GM19328 (cell line): Measurements from ENCODE around the gene EMC8.
"Not testable (repeated sequence)": the region's sequence is repeated elsewhere in the genome, so short reads cannot be mapped to it uniquely, and the experiment has no call there.

Experiments used
- ATAC-seq: cut with Tn5 transposase; IDR thresholded peaks from one replicate; pipeline ENCODE4 v1.9.1; 2021; ENCODE audit warnings: mild to moderate bottlenecking, moderate library complexity; ENCODE audit not compliant: unreplicated experiment

EMC8 gene

DNA sequence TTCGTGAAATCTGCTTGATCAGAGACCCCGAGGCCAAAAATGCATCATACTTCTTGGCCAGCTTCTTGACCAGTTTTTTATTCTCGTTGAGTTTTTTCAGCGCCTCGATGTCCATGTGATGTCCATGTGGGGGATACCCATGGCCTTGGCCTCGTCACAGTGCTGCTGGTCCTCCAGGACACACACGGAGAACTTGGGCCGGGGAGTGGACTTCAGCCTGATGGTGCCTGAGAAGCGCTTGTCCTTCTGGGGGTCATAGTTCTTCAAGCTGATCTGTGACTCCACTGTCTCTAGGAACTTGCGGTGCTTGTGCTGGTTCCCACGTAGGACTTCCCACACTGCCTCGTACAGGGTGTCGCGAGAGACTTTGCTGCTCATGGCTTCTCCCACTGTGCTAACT is 16.8 kb upstream of the EMC8 start:
- ATAC-seq: no peak

DNA sequence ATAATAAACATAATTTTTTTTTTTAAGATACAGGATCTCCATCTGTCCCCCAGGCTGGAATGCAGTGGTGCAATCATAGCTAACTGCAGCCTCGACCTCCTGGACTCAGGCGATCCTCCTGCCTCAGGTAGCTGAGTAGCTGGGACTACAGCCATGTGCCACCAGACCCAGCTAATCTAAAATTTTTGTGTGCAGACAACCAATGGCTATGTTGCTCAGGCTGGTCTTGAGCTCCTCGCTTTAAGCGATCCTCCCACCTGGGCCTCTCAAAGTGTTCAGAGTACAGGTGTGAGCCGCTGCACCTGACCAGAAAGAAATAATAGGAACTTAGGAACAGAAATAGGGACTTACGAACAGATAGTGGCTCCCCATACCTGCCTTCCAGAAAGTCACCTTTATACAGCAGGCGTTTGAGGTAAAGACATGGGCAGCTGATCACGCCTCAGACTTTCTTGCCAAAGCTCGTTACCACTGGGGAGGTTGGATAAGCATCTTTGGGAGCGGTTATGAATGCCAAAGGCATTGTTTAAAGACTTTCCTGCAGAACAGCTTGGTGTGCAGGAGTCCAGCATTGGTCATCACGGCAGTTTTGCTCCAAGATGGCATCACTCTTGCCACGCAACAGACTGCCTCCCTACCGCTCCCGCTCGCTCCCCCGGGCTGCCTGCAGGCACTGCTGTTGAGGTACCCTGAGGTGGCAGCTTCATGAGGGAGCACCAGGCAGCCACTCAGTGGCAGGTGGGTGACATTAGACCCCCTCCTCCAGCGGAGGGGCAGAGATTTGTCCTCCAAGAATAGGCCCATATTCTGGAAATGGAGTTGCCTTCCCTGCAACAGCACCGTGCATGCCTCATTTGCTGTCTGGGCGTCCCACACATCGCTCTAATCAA is 13.7 kb upstream of the EMC8 start:
- ATAC-seq: no peak

DNA sequence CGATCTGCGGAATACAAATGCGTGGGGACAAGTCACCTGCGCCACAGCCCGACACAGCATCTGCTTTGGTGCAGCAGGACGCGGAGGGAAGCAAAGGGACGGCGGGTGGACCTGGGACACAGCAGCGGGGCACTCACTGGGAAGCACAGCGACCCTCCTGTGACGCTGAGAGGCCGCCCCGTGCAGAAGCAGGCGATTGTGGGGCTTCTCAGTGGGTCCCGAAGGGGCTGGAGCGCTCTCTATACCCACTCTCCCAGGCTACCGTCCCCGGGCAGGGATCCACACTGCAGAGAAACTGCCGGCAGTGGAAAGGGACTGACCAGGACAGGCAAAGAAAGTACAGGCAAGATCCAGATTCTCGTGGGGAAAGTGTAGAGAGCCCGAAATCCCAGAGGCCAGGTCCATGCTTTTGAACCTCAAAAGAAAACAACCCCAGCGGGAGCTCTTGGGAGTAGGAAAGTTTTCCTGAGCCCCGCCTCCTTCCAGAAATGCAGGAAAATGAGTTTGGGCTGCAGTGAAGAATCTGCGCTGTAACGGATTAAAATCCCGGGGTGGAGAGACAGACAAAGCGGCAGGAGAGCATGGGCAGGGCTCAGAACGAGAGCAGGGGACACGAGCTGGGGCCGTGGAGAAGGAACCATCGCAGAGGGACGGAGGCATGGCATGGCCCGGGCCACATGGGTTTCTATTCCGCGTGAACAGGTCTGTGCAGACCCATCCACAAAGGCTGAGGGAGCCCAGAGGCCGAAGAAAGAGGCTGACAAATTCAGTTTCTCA is 12.9 kb upstream of the EMC8 start:
- no peak for ATAC-seq

DNA sequence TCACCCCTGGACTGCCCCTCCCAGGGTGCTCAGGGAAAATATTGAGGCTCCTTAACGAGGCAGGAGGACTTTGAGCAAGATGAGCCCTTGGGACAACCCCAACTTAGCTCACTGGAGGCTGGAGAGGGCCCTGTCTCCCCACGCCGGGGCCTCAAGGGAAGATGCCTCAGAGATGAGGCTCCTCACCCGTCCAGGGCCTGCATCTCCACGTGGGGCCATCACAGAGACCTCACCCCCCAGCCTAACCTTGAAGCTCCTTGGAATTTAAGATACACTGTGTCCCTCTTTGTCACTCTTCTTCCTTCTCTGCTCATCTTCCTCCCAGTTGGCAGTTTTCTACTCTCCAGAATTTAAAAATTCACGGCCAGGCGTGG is 11.4 kb upstream of the EMC8 start:
- no peak for ATAC-seq

DNA sequence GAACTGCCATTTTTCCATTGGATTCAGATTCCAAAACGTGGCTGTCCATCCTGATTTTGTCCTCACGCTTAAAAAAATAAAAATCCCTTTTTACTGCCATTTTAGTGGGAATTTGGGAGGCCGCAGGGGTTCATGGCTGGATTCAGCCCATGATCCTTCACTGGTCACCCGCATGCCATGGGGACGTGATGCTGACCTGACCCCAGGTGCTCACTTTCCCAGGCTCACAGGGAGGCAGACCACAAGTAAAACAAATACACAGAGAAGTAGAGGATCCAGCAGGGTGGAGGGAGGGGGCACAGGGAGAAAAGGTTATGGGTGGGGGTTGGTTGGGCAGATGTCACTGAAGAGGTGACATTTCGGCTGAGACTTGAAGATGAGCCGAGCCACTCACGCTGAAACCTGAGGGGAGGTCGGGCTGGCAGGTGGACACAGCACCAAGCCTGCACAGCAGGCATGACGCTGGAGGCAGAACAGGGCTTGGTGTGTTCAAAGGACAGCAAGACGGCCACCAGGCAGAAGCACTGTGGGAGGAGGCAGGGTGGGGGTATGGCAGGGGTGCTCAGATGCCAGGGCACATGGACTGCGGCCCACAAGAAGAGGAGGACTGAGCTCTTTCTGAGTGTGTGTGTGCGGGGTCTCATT is 10.9 kb upstream of the EMC8 start:
- no peak for ATAC-seq

DNA sequence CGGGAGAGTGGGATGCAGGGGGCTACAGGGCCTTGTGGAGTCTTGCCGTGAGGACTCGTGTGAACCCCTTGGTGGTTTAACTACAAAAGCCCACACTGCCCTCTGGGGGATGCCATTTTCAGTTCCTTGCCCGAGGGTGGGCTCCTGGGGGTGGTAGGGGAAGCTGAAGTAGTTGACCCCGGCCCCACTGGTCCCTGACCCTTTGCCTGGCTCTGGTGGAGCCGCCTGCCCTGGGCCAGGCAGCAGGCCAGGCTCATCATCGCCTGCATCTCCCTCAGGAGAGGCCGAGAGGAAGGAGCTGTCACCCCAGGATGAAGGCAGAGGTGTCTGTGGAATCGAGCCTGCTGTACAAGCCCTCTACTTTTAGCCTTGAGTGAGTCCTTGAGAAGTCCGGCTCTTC is 10.3 kb upstream of the EMC8 start:
- ATAC-seq: no peak

DNA sequence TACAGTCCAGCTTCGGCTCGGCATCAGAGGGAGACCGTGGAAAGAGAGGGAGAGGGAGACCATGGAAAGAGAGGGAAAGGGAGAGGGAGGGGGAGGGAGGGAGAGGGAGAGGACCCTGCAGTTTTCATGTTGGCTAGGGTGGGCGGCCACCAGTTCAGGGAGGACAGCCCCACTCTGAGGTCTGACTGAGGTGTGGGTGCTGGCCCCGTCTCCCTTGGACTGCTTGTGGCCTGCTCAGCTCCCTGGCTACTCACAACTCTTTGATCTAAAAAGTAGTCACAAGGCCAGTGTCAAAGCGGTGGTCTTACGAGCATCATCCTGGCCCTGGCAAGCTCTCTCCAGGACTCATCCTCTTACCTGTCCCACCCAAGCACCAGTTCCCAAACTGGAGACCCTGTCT is 9.6 kb upstream of the EMC8 start:
- ATAC-seq: no peak

DNA sequence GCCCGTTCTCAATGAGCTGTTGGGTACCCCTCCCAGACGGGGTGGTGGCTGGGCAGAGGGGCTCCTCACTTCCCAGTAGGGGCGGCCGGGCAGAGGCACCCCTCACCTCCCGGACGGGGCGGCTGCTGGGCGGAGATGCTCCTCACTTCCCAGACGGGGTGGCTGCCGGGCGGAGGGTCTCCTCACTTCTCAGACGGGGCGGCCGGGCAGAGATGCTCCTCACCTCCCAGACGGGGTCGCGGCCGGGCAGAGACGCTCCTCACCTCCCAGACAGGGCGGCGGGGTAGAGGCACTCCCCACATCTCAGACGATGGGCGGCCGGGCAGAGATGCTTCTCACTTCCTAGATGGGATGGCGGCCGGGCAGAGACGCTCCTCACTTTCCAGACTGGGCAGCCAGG is 8.8 kb upstream of the EMC8 start:
- ATAC-seq: not testable (repeated sequence)

DNA sequence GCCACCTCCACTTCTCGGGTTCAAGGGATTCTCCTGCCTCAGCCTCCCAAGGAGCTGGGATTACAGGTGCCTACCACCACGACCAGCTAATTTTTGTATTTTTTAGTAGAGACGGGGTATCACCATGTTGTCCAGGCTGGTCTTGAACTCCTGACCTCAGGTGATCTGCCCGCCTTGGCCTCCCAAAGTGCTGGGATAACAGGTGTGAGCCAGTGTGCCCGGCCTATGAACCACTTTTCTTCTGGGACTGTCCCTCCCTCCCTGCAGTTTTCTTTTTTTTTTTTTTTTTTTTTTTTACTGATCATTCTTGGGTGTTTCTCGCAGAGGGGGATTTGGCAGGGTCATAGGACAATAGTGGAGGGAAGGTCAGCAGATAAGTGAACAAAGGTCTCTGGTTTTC is 8.0 kb upstream of the EMC8 start:
- not testable (repeated sequence) for ATAC-seq

DNA sequence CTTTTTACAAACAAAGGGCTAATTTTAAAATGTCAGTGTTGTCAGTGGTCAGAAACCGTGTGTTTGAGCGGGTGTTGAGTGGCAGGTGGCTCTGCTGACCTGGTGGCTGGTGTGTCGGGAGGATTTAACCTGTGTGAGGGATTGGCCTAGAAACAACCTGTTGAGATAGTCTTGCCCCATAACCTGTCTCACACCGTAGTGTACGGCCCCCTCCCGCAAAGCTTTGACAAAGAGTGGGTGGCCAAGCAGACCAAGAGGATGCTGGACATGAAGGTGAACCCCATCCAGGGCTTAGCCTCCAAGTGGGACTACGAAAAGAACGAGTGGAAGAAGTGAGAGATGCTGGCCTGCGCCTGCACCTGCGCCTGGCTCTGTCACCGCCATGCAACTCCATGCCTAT is 7.2 kb upstream of the EMC8 start:
- no peak for ATAC-seq

DNA sequence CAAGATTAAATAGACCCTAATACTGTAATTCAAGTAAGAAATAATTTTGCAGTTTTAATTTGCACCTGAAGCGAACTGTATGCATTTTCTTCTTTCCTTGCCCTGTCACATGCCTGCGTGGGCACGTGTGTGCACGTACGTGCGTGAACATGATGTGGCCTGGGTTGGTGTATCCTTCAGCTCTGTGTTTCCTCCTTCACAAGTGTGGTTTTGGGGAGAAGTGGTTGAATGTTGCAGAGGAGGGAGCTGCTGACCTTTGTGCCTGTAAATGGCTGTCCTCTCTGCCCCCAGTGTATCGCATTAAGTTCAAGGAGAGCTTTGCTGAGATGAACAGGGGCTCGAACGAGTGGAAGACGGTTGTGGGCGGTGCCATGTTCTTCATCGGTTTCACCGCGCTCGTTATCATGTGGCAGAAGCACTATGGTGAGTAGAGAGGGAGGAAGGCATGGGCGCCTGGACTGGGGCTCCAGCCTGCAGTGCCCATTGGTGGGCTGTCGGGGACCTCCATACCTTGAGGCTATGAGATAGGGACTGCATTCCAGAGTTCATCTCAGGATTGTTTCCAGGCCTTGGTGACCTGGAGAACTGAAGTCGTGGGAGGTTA is 6.2 kb upstream of the EMC8 start:
- ATAC-seq: no peak

DNA sequence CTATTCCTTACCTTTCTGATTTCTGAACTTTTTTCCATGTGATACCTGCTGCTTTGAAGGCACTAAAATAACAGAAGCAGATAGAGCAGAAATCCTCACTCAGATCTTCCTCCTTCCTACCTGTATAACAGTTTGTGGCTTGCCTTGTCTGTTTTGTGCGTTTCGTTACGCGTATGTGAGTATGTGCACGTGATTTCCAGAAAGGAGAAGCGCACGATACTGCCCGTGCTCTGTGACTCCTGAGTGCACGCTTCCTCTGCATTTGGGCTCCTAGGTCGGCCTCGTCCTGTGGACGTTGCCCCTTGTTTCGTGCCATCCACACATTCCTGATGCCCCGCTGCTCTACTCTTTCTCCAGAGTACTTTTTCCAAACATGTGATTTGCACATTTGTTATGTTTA is 4.2 kb upstream of the EMC8 start:
- no peak for ATAC-seq

DNA sequence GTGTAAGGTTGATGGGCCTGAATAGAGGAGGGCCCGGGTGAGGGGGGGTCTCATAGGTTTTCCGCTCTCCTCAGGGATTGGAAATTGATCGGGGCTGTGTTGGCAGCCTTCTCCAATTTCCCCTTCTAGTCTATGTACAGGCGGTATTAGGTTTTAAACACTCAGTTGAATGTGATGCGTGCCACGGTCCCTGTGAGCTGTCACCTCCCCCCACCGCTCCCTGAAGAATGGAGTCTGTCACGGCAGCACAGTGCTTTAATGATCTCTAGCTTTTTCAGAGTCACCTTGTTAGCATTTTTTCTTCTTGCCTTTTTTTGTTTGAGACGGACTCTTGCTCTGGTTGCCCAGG is 951 bp upstream of the EMC8 start:
- no peak for ATAC-seq

DNA sequence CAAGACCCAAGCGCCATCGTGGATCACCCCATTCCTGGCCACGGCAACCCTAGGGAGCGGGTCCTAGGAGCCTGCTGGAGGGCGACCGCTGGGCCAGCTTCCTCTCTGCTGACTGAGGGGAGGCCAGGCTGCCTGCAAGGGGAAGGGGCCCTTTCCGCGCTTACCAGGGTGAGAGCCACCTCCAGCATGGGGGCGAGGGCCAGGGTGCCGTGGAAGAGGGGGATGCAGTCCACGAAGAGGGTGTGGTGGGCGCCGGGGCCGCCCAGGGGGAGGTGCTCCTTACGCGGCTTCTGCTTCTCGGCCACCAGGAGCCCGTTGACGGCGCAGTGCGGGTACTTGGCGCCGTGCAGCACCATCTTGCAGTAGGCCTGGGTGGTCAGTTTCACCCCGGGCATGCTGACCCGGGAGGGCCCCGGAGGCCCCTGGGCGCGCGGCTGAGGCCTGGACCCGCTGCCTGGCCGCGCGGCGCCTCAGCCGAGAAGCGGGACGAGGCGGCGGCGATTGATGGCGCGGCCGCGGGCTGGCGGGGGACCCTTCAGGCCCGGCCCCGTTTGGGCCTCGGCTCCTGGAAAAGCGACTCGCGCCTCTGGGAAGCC is 345 bp downstream of the EMC8 start:
- peak; percentile 30 for ATAC-seq

DNA sequence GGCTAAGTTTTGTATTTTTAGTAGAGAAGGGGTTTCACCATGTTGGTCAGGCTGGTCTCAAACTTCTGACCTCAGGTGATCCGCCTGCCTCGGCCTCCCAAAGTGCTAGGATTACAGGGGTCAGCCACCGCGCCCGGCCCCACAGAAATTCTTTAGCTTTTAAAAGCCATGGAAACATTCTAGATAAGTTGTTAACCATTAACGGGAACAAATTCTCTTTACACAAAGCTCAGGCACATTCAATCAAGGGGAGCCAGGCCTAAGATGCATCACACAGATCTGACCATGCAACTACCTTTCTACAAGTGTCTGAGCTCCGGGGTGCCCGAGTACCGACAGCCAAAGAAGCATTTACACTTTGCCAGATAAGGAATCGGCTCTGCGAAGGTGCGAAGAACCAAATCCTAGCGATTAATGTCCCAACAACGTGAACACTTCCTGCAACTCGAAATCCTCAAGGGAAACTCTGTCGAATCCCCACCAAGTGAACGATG is 1.0 kb downstream of the EMC8 start:
- no peak for ATAC-seq

DNA sequence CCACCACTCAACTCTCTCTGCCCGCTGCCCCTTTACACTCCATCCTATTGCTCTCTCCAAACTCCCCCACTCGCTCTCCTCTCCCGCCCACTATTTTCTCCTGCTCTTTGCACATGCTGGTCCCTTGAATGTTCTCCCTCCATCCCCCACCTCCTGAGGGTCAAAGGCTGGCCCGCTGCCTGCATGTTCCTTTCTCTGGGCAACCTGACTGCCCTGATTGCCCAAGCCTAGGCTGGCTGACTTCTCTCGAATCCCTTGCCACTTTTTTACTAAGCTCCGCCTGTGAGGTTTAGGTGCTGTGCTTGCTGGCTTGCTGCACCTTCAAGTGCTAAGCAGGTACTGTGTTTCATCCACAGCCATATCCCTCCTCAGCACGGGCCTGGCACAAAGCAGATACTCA is 2.7 kb downstream of the EMC8 start:
- ATAC-seq: no peak

DNA sequence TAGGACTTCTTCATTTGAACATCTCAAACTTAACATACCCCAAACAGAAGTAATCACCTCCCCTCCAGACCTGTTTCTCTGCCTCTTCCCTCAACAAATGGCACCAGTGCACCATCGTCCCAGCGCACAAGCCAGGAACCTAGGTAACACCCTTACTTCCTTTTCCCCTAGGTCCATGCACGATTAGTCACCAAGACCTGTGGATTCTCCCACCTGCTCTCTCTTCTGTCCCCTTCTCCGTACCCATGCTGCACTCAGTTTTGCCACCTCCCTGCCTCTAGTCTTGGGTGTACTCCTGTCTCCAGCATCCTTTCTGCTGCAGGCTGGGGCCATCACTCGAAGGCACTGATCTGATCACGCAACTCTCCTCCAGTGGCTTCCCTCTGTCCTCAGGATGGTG is 3.2 kb downstream of the EMC8 start:
- ATAC-seq: no peak

DNA sequence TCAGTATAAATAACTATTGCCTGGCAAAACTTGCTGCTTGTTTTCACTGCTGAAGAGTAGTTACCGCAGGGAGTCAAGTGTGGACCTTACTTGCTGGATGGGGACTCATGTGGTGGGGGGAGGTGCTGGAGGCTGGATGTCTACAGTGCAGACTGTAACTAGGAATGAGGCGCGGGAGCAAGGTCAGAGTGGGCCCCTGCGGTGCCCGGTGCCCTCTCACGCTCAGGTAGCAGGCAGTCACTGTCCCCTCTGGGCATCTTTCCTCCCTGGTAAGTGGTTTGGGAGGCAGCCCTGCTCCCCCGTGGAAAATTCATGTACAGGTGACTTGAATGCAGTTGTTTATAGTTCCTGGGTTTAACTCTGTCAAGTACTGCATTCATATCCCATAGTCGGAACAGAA is 4.6 kb downstream of the EMC8 start:
- ATAC-seq: no peak

DNA sequence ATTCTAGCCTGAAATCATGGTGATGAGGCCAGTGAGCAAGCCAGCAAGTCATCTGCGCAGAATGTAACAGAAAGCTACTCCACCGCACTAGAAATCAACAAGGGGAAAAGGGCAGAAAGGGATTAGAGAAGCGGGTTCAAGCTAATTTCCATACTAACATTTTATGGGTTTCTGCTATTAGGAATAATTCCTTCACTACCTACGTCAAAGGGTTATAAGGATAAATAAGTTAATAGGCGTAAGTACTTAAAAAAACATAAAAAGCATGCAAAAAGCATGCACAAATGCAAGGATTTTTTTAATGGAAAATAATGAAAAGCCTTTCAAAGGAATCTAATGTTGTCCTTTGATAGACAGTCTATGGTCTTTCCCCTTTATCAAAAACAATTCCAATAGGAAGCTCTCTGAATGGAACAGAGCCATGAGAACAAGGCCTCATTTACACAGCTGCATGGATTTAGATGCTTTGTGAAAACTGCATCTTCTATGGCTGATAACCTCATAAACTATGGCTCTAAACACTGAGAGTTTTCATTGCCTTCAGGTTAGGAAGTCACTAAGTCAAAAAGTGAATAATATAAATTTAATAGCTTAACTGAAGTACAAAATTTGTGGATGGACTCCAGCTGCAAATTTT is 5.6 kb downstream of the EMC8 start:
- ATAC-seq: no peak

DNA sequence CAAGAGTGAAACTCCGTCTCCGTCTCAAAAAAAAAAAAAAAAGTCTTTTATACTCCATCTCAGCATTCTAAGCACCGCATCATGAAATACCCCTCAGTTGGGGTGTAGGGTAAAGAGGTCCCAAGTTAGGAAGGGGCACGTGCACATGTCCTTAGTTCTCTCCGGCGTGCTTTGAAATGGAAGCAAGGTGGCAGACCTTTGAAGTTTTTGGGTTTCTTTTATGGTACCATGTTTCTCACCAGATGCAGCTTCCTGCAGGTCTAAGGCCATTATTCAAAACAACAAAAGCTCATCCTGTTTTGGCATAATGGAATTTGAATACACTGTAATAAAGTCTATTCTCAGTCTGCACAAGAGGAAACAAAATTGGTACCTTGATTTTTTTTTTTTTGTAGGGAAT is 9.6 kb downstream of the EMC8 start:
- no peak for ATAC-seq

DNA sequence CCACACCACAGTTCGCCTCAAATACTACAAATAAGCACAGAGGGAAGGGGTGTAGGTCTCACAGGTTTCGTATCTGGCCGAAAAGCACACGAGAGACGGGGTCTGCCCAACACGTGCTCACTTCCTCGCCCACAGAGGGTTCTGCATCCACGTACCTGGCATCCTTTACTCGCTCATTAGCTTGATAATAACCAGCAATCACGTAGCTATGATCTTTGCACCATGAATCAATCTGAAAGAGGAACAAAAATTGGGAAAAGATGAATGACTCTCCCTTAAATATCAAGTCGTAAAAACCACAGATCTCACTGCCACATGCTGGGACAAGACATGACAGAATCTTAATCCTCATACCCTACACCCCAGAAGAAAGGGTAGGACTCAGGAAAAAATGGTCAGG is 10.5 kb downstream of the EMC8 start:
- no peak for ATAC-seq
